Gastroesophageal sphincter (tissue), 3 donors: ENCODE data around the gene DIRAS1.

Experiments used
- CTCF ChIP-seq, 4 experiments: fragments of 200-600 bp in 2 of 4; fragments of 450-650 bp in 2 of 4; sonication (generic) in 1 of 4; IDR thresholded peaks; one replicate each; pipeline ENCODE4 v1.5.1; 2017 to 2019; ENCODE audit warnings: antibody characterized with exemption in 4 of 4, mild to moderate bottlenecking in 2 of 4, moderate library complexity in 2 of 4
- POLR2AphosphoS5 ChIP-seq: sonication (generic); formaldehyde crosslinking; IDR thresholded peaks from one replicate; pipeline ENCODE4 v1.6.1; 2017; ENCODE audit warnings: antibody characterized with exemption

- TF ChIP-seq CTCF (IDR thresholded peaks at IDR 0.05) (no peak), POLR2AphosphoS5 (no peak)
Observed at GRCh38 chr19:2665103-2665502, 56.1 kb downstream of the DIRAS1 start.
